ENCODE results near the gene ZNF829.

ZNF829 gene

DNA sequence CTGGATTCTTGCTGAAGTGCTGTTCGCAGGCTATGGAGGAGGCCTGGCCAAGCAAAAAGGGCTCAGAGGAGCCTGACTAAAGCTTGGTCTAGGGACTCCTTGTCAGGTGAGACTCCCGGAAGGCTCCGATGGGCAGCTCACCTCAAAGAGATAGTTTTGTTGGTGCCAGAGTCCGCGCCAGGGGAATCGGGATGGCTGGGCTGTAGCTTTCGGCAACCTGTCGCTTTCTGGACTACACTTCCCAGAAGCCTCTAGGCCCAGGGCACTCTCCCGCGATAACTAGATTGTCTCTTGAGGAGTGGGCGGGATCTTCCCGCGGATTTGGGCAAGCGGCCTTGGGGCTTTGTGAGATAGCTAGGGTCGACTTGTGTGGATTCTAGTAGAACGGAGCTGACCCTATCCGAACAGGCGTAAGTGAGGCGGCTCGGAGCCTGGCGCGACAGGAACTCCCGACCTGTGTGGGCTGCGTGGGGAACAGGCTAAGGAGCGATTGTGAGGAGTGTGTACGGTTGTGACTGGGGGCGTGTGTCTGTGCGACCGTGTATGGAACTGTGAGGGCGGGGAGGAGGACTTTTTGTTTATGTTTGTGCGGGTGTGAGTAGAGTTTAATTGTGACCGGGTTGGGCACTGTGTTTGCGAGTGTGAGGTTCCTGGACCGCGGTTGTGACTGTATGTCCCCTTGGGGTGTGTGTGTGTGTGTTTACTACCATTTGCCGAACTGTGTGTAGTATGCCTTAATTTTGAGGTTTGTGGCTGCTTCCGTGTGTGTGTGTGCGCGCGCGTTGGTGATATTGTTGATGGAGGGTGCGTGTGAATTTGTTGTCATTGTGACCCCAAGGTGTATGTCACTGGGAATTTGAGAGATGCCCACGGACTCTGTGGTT lies 65.3 kb downstream of the ZNF829 start, which contains the start of gene ZNF345:
Gene ZNF345 (plus strand): TSS at position 318 of the 884 bp plus-strand sequence. CDS start 25,955 bp downstream, outside the sequence.
- TF ChIP-seq POLR2A (IDR thresholded peaks at IDR 0.05; ENCODE audit: low read depth, low read length): peak; percentile 27; the same call in 1 of the 2 replicates
- DNase-seq (ENCODE audit: insufficient read length, low spot score) (peak; percentile 83), FAIRE-seq (peak; percentile 91)

DNA sequence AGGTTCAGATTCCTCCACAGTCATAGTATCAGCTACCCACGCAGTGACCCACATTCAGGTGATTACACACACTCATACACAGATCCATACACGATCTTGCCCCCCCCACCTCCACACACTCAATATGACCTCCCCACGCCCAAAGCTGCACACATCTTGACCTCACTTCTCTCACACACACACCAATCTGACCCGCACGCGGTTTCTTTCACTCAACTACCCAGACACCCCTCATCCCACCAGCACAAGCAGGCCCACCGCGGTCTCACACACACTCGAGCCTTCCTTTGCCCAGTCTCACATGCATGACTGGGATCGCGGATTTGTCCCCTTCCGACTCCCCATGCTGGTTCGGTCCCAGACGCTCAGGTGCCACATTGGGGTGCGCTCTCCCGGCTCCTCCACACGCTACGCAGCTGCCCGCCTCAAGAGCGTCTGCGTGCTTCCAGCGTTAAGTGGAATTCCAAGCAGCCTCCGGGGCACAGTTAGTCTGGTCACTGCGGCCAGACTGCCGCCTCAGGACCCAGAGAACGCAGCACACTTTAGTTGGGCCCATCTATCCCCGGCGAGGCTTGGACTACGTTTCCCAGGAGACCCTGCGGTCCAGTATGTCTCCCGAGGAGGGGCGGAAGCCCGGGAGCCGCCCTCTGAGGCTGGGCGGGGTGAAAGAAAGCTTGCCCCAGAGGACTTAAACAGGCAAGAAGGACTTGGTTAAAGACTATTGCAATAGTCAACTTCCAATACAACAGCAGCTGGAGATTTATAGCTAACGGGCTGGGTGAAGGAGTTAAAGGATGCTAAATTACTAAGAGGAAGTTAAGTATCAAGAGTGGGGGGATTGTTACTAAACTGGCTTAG lies 66.2 kb downstream of the ZNF829 start:
- FAIRE-seq (peak; percentile 98), DNase-seq (ENCODE audit: insufficient read length, low spot score) (peak; percentile 85)
- 0 out of 2 replicates have a peak, but pooled peaks have one; percentile 15 for TF ChIP-seq POLR2A (IDR thresholded peaks at IDR 0.05; ENCODE audit: low read depth, low read length)

DNA sequence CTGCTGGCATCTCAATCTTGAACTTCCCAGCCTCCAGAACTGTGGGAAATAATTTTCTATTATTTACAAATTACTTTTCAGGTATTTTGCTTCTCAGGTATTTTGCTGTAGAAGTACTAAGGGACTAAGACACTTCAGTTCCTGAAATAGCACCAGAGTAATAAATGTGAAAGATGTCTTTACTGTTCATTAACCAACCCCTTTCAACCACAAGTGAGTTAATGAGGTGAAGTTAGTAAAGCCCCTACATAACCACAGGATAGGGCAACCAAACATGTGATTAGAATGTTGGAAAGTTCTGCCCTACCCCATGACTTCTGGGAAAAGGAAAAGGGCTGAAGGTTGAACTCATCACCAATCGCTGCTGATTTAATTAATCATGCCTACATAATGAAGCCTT lies 68.1 kb downstream of the ZNF829 start:
- no peak for TF ChIP-seq POLR2A (IDR thresholded peaks at IDR 0.05; ENCODE audit: low read depth, low read length)
- DNase-seq (ENCODE audit: insufficient read length, low spot score) (no peak), FAIRE-seq (no peak)

DNA sequence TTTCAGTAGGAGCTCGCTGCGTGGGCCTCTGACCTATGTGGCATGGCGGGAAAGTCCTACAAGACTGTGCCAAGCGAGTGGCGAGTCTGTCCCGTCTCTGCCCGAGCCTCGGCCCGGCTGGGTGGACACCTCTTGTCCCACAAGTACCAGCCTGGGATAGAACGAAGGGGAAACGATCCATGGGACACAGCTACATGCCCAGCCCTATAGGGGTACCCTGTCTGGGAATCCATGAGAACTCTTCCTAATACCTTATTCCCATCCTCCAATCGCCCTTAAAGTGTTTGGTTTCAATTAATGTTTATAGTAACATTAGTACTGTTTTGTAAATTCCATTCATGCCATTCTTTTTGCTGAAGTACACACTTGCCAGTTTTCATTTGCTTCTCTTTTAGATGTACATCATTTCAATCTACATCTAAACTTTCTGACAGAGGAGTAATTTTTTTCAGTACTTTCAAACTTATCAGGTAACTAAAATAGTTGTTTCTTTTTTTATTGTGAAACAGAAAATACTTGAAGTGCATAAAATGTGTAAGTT lies 77.2 kb downstream of the ZNF829 start:
- DNase-seq (ENCODE audit: insufficient read length, low spot score) (no peak), FAIRE-seq (no peak)
- TF ChIP-seq POLR2A (IDR thresholded peaks at IDR 0.05; ENCODE audit: low read depth, low read length): no peak
